Measurements from ENCODE around the gene SUMO3.

The SUMO3 gene

GRCh38 chr21:44800103-44800502 lies 17.8 kb downstream of the SUMO3 start:
- H3K9ac ChIP-seq (ENCODE audit: low read depth, low read length, poor library complexity): no peak overlapping the region
- H3K4me1 ChIP-seq (ENCODE audit: control insufficient read depth in 2 of 2, insufficient read depth in 1 of 2, low read depth in 1 of 2, low read length in 2 of 2): peaks cover 1 to 13% of the 10 kb centered on the region in 2 donors
- no peaks in the 10 kb centered on the region for H3K27me3 ChIP-seq (ENCODE audit: control insufficient read depth in 3 of 3, insufficient read depth in 3 of 3, low read depth in 1 of 3, low read length in 3 of 3)
- H3K14ac ChIP-seq (ENCODE audit: low read length): no peak overlapping the region
- H3K36me3 ChIP-seq (replicated peaks in 1 of 2; ENCODE audit: control insufficient read depth in 2 of 2, insufficient read depth in 2 of 2, low read length in 2 of 2): peaks cover 11 to 70% of the 10 kb centered on the region in 2 donors
- peaks cover 2% of the 10 kb centered on the region for H3K79me1 ChIP-seq (ENCODE audit: low read depth, low read length)
- H3K27ac ChIP-seq (replicated peaks; ENCODE audit: low read length): no peak overlapping the region
- no peak overlapping the region for H2BK5ac ChIP-seq (ENCODE audit: low read length)
- no peak overlapping the region for H2AK5ac ChIP-seq (ENCODE audit: low read depth, low read length)
- H2BK120ac ChIP-seq (ENCODE audit: low read depth, low read length): no peak overlapping the region
- H2AFZ ChIP-seq (ENCODE audit: low read length): no peak overlapping the region
- H4K91ac ChIP-seq (ENCODE audit: low read depth, low read length, poor library complexity): no peak overlapping the region
- DNase-seq (ENCODE audit: low spot score): no peak
- no peak overlapping the region for H2BK12ac ChIP-seq (ENCODE audit: low read length)
- H3K4me2 ChIP-seq (ENCODE audit: insufficient read depth, low read length, poor library complexity, severe bottlenecking): no peak overlapping the region
- H3K23ac ChIP-seq (ENCODE audit: low read depth, low read length, poor library complexity): no peak overlapping the region
- no peak overlapping the region for H3K18ac ChIP-seq (ENCODE audit: low read length)
- H3K9me3 ChIP-seq (replicated peaks in 1 of 2; ENCODE audit: control insufficient read depth in 2 of 2, insufficient read depth in 1 of 2, low read depth in 1 of 2, low read length in 2 of 2): no peaks in the 10 kb centered on the region
- H3K4me3 ChIP-seq (ENCODE audit: low read length in 2 of 2): peak overlapping the region in 1 of 2 donors; percentile 85
- no peak overlapping the region for H4K8ac ChIP-seq (ENCODE audit: low read depth, low read length)
- no CpG with 5 or more reads among the region's 12 CpGs for WGBS, 2 donors (ENCODE audit: extremely low coverage in 2 of 2, insufficient read length in 2 of 2, insufficient replicate concordance in 1 of 2)
- no peak overlapping the region for H3K4ac ChIP-seq (ENCODE audit: low read length)
- H2BK15ac ChIP-seq (ENCODE audit: low read length): no peak overlapping the region

- Histone ChIP-seq H3K4me2 (ENCODE audit: insufficient read depth, low read length, poor library complexity, severe bottlenecking) (no peak overlapping the region), H4K91ac (ENCODE audit: low read depth, low read length, poor library complexity) (no peak overlapping the region), H2AFZ (ENCODE audit: low read length) (no peak overlapping the region), H2BK15ac (ENCODE audit: low read length) (no peak overlapping the region), H3K14ac (ENCODE audit: low read length) (no peak overlapping the region), H3K79me1 (ENCODE audit: low read depth, low read length) (peaks cover 2% of the 10 kb centered on the region), H3K9me3 (replicated peaks in 1 of 2; ENCODE audit: control insufficient read depth in 2 of 2, insufficient read depth in 1 of 2, low read depth in 1 of 2, low read length in 2 of 2) (no peaks in the 10 kb centered on the region), H3K36me3 (replicated peaks in 1 of 2; ENCODE audit: control insufficient read depth in 2 of 2, insufficient read depth in 2 of 2, low read length in 2 of 2) (peaks cover 8 to 65% of the 10 kb centered on the region in 2 donors), H3K23ac (ENCODE audit: low read depth, low read length, poor library complexity) (no peak overlapping the region), H3K4me3 (ENCODE audit: low read length in 2 of 2) (no peak overlapping the region), H3K9ac (ENCODE audit: low read depth, low read length, poor library complexity) (no peak overlapping the region), H2BK12ac (ENCODE audit: low read length) (no peak overlapping the region), H3K18ac (ENCODE audit: low read length) (no peak overlapping the region), H2BK5ac (ENCODE audit: low read length) (no peak overlapping the region), H2BK120ac (ENCODE audit: low read depth, low read length) (no peak overlapping the region), H4K8ac (ENCODE audit: low read depth, low read length) (no peak overlapping the region), H3K27me3 (ENCODE audit: control insufficient read depth in 3 of 3, insufficient read depth in 3 of 3, low read depth in 1 of 3, low read length in 3 of 3) (no peaks in the 10 kb centered on the region), H3K27ac (replicated peaks; ENCODE audit: low read length) (no peak overlapping the region), H3K4ac (ENCODE audit: low read length) (no peak overlapping the region), H3K4me1 (ENCODE audit: control insufficient read depth in 2 of 2, insufficient read depth in 1 of 2, low read depth in 1 of 2, low read length in 2 of 2) (peaks cover 1 to 13% of the 10 kb centered on the region in 2 donors), H2AK5ac (ENCODE audit: low read depth, low read length) (no peak overlapping the region)
- DNase-seq (ENCODE audit: low spot score): no peak
- WGBS, 2 donors (ENCODE audit: extremely low coverage in 2 of 2, insufficient read length in 2 of 2, insufficient replicate concordance in 1 of 2): no CpG with 5 or more reads among the region's 1 CpG
Observed at GRCh38 chr21:44799646-44800045, 18.2 kb downstream of the SUMO3 start.

- H4K91ac ChIP-seq (ENCODE audit: low read depth, low read length, poor library complexity): no peak overlapping the region
- no peak overlapping the region for H3K9ac ChIP-seq (ENCODE audit: low read depth, low read length, poor library complexity)
Observed at GRCh38 chr21:44797775-44798174, 20.1 kb downstream of the SUMO3 start.

GRCh38 chr21:44795342-44795741 lies 22.5 kb downstream of the SUMO3 start:
- Histone ChIP-seq H3K4ac (ENCODE audit: low read length) (no peak overlapping the region), H3K36me3 (replicated peaks in 1 of 2; ENCODE audit: control insufficient read depth in 2 of 2, insufficient read depth in 2 of 2, low read length in 2 of 2) (peaks cover 9 to 69% of the 10 kb centered on the region in 2 donors)

More at GRCh38 chr21:44797775-44798174, 20.1 kb downstream of the SUMO3 start:
- Histone ChIP-seq H3K4me3 (ENCODE audit: low read length in 2 of 2) (no peak overlapping the region), H3K18ac (ENCODE audit: low read length) (no peak overlapping the region), H2BK120ac (ENCODE audit: low read depth, low read length) (no peak overlapping the region), H3K9me3 (replicated peaks in 1 of 2; ENCODE audit: control insufficient read depth in 2 of 2, insufficient read depth in 1 of 2, low read depth in 1 of 2, low read length in 2 of 2) (no peaks in the 10 kb centered on the region), H3K14ac (ENCODE audit: low read length) (no peak overlapping the region), H2AFZ (ENCODE audit: low read length) (no peak overlapping the region), H3K27me3 (ENCODE audit: control insufficient read depth in 3 of 3, insufficient read depth in 3 of 3, low read depth in 1 of 3, low read length in 3 of 3) (no peaks in the 10 kb centered on the region), H3K27ac (replicated peaks; ENCODE audit: low read length) (no peak overlapping the region), H2BK15ac (ENCODE audit: low read length) (no peak overlapping the region), H3K23ac (ENCODE audit: low read depth, low read length, poor library complexity) (no peak overlapping the region), H2AK5ac (ENCODE audit: low read depth, low read length) (no peak overlapping the region), H3K4ac (ENCODE audit: low read length) (no peak overlapping the region), H4K8ac (ENCODE audit: low read depth, low read length) (no peak overlapping the region), H3K4me1 (ENCODE audit: control insufficient read depth in 2 of 2, insufficient read depth in 1 of 2, low read depth in 1 of 2, low read length in 2 of 2) (peaks cover 1 to 14% of the 10 kb centered on the region in 2 donors), H3K79me1 (ENCODE audit: low read depth, low read length) (peaks cover 2% of the 10 kb centered on the region), H2BK12ac (ENCODE audit: low read length) (no peak overlapping the region), H3K4me2 (ENCODE audit: insufficient read depth, low read length, poor library complexity, severe bottlenecking) (no peak overlapping the region), H3K36me3 (replicated peaks in 1 of 2; ENCODE audit: control insufficient read depth in 2 of 2, insufficient read depth in 2 of 2, low read length in 2 of 2) (peaks cover 7 to 48% of the 10 kb centered on the region in 2 donors), H2BK5ac (ENCODE audit: low read length) (no peak overlapping the region)
- DNase-seq (ENCODE audit: low spot score): no peak
- no CpG with 5 or more reads among the region's 2 CpGs for WGBS, 2 donors (ENCODE audit: extremely low coverage in 2 of 2, insufficient read length in 2 of 2, insufficient replicate concordance in 1 of 2)

More at GRCh38 chr21:44795342-44795741, 22.5 kb downstream of the SUMO3 start:
- Histone ChIP-seq H2BK5ac (ENCODE audit: low read length) (no peak overlapping the region), H4K8ac (ENCODE audit: low read depth, low read length) (no peak overlapping the region), H3K4me2 (ENCODE audit: insufficient read depth, low read length, poor library complexity, severe bottlenecking) (no peak overlapping the region), H2AK5ac (ENCODE audit: low read depth, low read length) (no peak overlapping the region), H3K79me1 (ENCODE audit: low read depth, low read length) (peaks cover 2% of the 10 kb centered on the region), H3K4me1 (ENCODE audit: control insufficient read depth in 2 of 2, insufficient read depth in 1 of 2, low read depth in 1 of 2, low read length in 2 of 2) (peaks cover 0 to 4% of the 10 kb centered on the region in 2 donors), H3K14ac (ENCODE audit: low read length) (no peak overlapping the region), H2BK12ac (ENCODE audit: low read length) (no peak overlapping the region), H2AFZ (ENCODE audit: low read length) (no peak overlapping the region), H2BK15ac (ENCODE audit: low read length) (no peak overlapping the region), H2BK120ac (ENCODE audit: low read depth, low read length) (no peak overlapping the region), H3K23ac (ENCODE audit: low read depth, low read length, poor library complexity) (no peak overlapping the region), H4K91ac (ENCODE audit: low read depth, low read length, poor library complexity) (no peak overlapping the region), H3K27ac (replicated peaks; ENCODE audit: low read length) (no peak overlapping the region), H3K4me3 (ENCODE audit: low read length in 2 of 2) (no peak overlapping the region), H3K27me3 (ENCODE audit: control insufficient read depth in 3 of 3, insufficient read depth in 3 of 3, low read depth in 1 of 3, low read length in 3 of 3) (no peaks in the 10 kb centered on the region), H3K9me3 (replicated peaks in 1 of 2; ENCODE audit: control insufficient read depth in 2 of 2, insufficient read depth in 1 of 2, low read depth in 1 of 2, low read length in 2 of 2) (no peaks in the 10 kb centered on the region), H3K9ac (ENCODE audit: low read depth, low read length, poor library complexity) (no peak overlapping the region), H3K18ac (ENCODE audit: low read length) (no peak overlapping the region)
- DNase-seq (ENCODE audit: low spot score): no peak
- no CpG with 5 or more reads among the region's 11 CpGs for WGBS, 2 donors (ENCODE audit: extremely low coverage in 2 of 2, insufficient read length in 2 of 2, insufficient replicate concordance in 1 of 2)
